Keratinocyte (primary cell): ENCODE results near the gene UTP14C. TPM values are rescaled to one million over a fixed set of nuclear protein-coding genes. Genes with fewer than 3 reads are reported as not detected.

Source experiments
- DNase-seq: peaks from one replicate; pipeline ENCODE4 v3.0.0-alpha.2; 2011; ENCODE audit warnings: low read depth, missing footprints, low spot score
- FAIRE-seq: peaks from 2 replicates; lab custom pipeline; 2011; peaks lifted over from hg19 to GRCh38; lab: Jason Lieb, UNC
- H2AFZ ChIP-seq: 2 replicates; pipeline ENCODE4 v1.6.0; 2012; ENCODE audit warnings: low read length, control low read depth, inconsistent platforms; ENCODE audit not compliant: control insufficient read depth
- H3K27ac ChIP-seq: 2 replicates; pipeline ENCODE4 v1.5.1; 2011; ENCODE audit warnings: low read length; ENCODE audit not compliant: control insufficient read depth, insufficient read depth
- H3K27me3 ChIP-seq: 3 replicates; pipeline ENCODE4 v1.6.0; 2011; ENCODE audit warnings: low read length; ENCODE audit not compliant: control insufficient read depth, insufficient read depth; ENCODE audit errors: extremely low read depth
- H3K36me3 ChIP-seq, 2 experiments: 2 replicates in 1 of 2; 3 replicates in 1 of 2; pipeline ENCODE4 v1.5.1; 2011; ENCODE audit warnings: low read length in 2 of 2, mild to moderate bottlenecking in 1 of 2; ENCODE audit not compliant: control insufficient read depth in 2 of 2, insufficient read depth in 2 of 2; ENCODE audit errors: extremely low read depth in 1 of 2
- H3K4me1 ChIP-seq: 3 replicates; pipeline ENCODE4 v1.5.1; 2011; ENCODE audit warnings: low read length; ENCODE audit not compliant: control insufficient read depth, insufficient read depth; ENCODE audit errors: extremely low read depth
- H3K4me2 ChIP-seq: 3 replicates; pipeline ENCODE4 v1.6.0; 2011; ENCODE audit warnings: low read depth, low read length; ENCODE audit not compliant: control insufficient read depth, insufficient read depth; ENCODE audit errors: extremely low read depth
- H3K4me3 ChIP-seq, 3 experiments: fragments of 200-600 bp in 1 of 3; sonication (generic) in 1 of 3; 2 replicates in 2 of 3; 3 replicates in 1 of 3; pipeline ENCODE4 v1.5.1; 2011 to 2016; ENCODE audit warnings: low read length in 3 of 3, mild to moderate bottlenecking in 3 of 3, control low read depth in 2 of 3, inconsistent platforms in 1 of 3, low read depth in 1 of 3, mixed read lengths in 1 of 3, mixed run types in 1 of 3, moderate library complexity in 1 of 3; ENCODE audit not compliant: control insufficient read depth in 2 of 3, insufficient read depth in 2 of 3; ENCODE audit errors: extremely low read depth in 1 of 3
- H3K79me2 ChIP-seq: 2 replicates; pipeline ENCODE4 v1.6.0; 2012; ENCODE audit warnings: low read length; ENCODE audit not compliant: control insufficient read depth, insufficient read depth
- H3K9ac ChIP-seq: 3 replicates; pipeline ENCODE4 v1.6.0; 2011; ENCODE audit warnings: low read length; ENCODE audit not compliant: control insufficient read depth, insufficient read depth; ENCODE audit errors: extremely low read depth
- H3K9me1 ChIP-seq: 3 replicates; pipeline ENCODE4 v1.6.0; 2011; ENCODE audit warnings: low read length; ENCODE audit not compliant: control insufficient read depth, insufficient read depth; ENCODE audit errors: extremely low read depth
- H3K9me3 ChIP-seq: 2 replicates; pipeline ENCODE4 v1.5.1; 2012; ENCODE audit warnings: low read depth, low read length; ENCODE audit not compliant: control insufficient read depth
- H4K20me1 ChIP-seq: 3 replicates; pipeline ENCODE4 v1.6.0; 2011; ENCODE audit warnings: low read length; ENCODE audit not compliant: control insufficient read depth, insufficient read depth; ENCODE audit errors: extremely low read depth
- CTCF ChIP-seq, 3 experiments: IDR thresholded peaks in 1 of 3; conservative IDR thresholded peaks in 1 of 3; optimal IDR thresholded peaks in 1 of 3; 2 replicates in 2 of 3; 3 replicates in 1 of 3; pipeline versions ENCODE3 to v1.5.1; 2011; ENCODE audit warnings: low read length in 3 of 3, mild to moderate bottlenecking in 3 of 3, moderate library complexity in 2 of 3, control low read depth in 1 of 3, inconsistent platforms in 1 of 3; ENCODE audit not compliant: insufficient read depth in 2 of 3; ENCODE audit errors: extremely low read depth in 1 of 3
- EZH2 ChIP-seq: IDR thresholded peaks from one replicate; pipeline ENCODE4 v1.6.1; 2012; ENCODE audit warnings: inconsistent platforms, mild to moderate bottlenecking, low read length, moderate library complexity
- dilution Hi-C: fragments of 300-500 bp; cut with MboI; formaldehyde crosslinking; loops from one replicate; pipeline ENCODE4 v1.7.0; 2020; ENCODE audit warnings: low sequenced_read_pairs; ENCODE audit not compliant: extremely low pct_ligation_motif_present
- polyA plus RNA-seq, 5 experiments: library from polyadenylated mRNA; depleted of rRNA in 3 of 5; stranded (reverse) in 3 of 5; stranded (forward) in 1 of 5; unstranded in 1 of 5; fragments of >200 nt; gene quantifications; 1 replicate in 1 of 5; 2 replicates in 3 of 5; 3 replicates in 1 of 5; pipeline versions ENCODE4 v1.2.1 to v1.2.3, GENCODE V29; 2011 to 2012; ENCODE audit warnings: missing spikeins in 2 of 5, low read depth in 1 of 5, low replicate concordance in 1 of 5

The UTP14C gene
- polyA plus RNA-seq, 1 donor (not counting 4 experiments of a cell fraction or from before 2014, with no cell fraction given) = 10.8 TPM

DNA sequence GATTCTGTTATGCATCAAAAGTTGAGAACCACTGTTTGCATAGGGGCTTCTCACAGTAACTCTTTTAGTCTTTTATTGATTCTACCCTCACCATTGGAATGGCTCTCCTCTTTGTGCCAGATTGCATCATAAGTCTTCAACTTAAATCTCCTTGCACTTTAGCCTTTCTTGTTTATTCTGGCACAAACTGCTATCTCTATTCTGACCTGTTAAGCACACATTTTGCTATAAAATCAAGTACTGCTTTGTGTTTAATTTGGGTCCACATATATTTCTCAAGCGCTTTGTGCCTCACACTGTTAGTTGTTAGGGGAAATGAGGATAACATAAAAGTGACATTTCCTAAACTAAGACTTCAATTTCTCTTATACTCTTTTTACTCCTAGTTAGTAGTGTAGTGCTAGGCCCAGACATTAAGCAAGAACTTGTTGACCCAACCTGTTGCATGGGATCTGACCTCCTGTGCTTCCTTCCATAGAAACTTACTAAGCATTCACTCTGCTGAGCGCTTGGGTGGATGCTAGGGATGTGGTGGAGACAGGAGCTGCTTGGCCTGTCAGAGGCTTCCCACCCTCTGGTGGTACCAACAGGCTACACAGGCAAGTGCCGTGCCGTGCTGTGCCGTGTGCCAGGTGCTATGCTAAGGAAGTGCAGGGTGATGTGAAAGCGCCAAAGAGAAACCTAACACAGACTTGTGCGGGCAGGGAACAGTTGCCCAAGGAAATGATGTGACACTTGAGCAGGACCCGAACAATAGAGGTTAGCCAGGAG, 1.2 kb downstream of the UTP14C start:
- H3K79me2 ChIP-seq = peaks cover 5% of the 10 kb centered on the region
- H2AFZ ChIP-seq = no peak overlapping the region
- no peak for DNase-seq
- dilution Hi-C loops = no loop called here
- H3K27me3 ChIP-seq = no peaks in the 10 kb centered on the region
- FAIRE-seq = no peak
- no peak overlapping the region for H3K4me2 ChIP-seq
- no peaks in the 10 kb centered on the region for H3K9me3 ChIP-seq
- no peak overlapping the region for H3K9ac ChIP-seq
- H3K36me3 ChIP-seq = peaks cover 5 to 15% of the 10 kb centered on the region in 2 experiments
- no peak overlapping the region for H3K4me3 ChIP-seq
- no peak overlapping the region for H3K27ac ChIP-seq
- H3K4me1 ChIP-seq = peaks cover 6% of the 10 kb centered on the region
- no peaks in the 10 kb centered on the region for H4K20me1 ChIP-seq
- TF ChIP-seq EZH2 (no peak), CTCF (optimal IDR thresholded peaks at IDR 0.05 in 1 of 3, IDR thresholded peaks at IDR 0.05 in 1 of 3, conservative IDR thresholded peaks at IDR 0.05 in 1 of 3; ENCODE audit: extremely low read depth in 1 of 3, insufficient read depth in 2 of 3, low read length in 3 of 3) (no peak)
- H3K9me1 ChIP-seq = no peaks in the 10 kb centered on the region

DNA sequence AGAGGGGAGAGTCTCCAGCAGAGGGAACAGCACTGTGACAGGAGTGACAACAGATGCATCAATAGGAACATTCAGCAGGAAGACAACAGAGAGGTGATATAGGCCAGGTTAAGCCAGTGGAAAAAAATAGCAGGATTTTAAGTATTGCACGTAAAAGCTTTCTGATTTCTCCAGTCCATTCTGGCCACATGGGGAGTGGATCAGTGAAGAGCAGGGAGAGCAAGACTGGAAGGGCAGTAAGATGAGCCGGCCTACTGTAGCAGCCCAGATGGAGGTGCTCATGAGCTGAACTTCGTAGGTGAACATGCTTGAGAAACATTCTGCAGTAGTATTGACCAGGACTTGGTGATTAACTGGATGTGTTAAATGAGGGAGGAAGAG, 1.7 kb downstream of the UTP14C start:
- H2AFZ ChIP-seq = no peak overlapping the region
- no peaks in the 10 kb centered on the region for H3K9me1 ChIP-seq
- H3K9ac ChIP-seq = no peak overlapping the region
- H3K79me2 ChIP-seq = peaks cover 5% of the 10 kb centered on the region
- H3K4me1 ChIP-seq = peaks cover 6% of the 10 kb centered on the region
- H4K20me1 ChIP-seq = no peaks in the 10 kb centered on the region
- no peaks in the 10 kb centered on the region for H3K9me3 ChIP-seq
- no peak overlapping the region for H3K4me3 ChIP-seq
- no peak overlapping the region for H3K4me2 ChIP-seq
- FAIRE-seq (no peak), DNase-seq (no peak)
- no peaks in the 10 kb centered on the region for H3K27me3 ChIP-seq
- no peak overlapping the region for H3K27ac ChIP-seq
- H3K36me3 ChIP-seq = peaks cover 5 to 15% of the 10 kb centered on the region in 2 experiments
- dilution Hi-C loops = no loop called here
- TF ChIP-seq EZH2 = no peak
- TF ChIP-seq CTCF (optimal IDR thresholded peaks at IDR 0.05 in 1 of 3, IDR thresholded peaks at IDR 0.05 in 1 of 3, conservative IDR thresholded peaks at IDR 0.05 in 1 of 3; ENCODE audit: extremely low read depth in 1 of 3, insufficient read depth in 2 of 3, low read length in 3 of 3) = peak in 2 of 3 experiments; percentile 21 to 33
